ENCODE data around the gene CARS1. TPM values are rescaled to one million over a fixed set of nuclear protein-coding genes. Genes with fewer than 3 reads are reported as not detected.

The CARS1 gene
- total and polyA plus RNA-seq, 2 donors (not counting 1 experiment from before 2014, with no cell fraction given) = 31.3 to 49.5 TPM

GRCh38 chr11:3094223-3094824 lies 37.1 kb upstream of the CARS1 start:
- CTCF ChIA-PET = interaction anchor here (1.0 to 1.6 kb wide), 3 partner anchors 44 to 561 kb away, joined by 3 to 9 read pairs (median 5); no protein-coding TSS in a partner anchor
- WGBS (ENCODE audit: insufficient coverage) = 96% methylated on average over 19 of the region's 21 CpGs
- no peak overlapping the region for H3K4me3 ChIP-seq (ENCODE audit: control extremely low read depth in 1 of 5, extremely low read depth in 1 of 5, insufficient read depth in 1 of 5, low read depth in 2 of 5, low read length in 4 of 5)

More at GRCh38 chr11:3094223-3094824, 37.1 kb upstream of the CARS1 start:
- POLR2A ChIA-PET = no interaction called here
- H3K4me2 ChIP-seq (replicated peaks; ENCODE audit: low read depth, low read length, poor library complexity, severe bottlenecking) = no peak overlapping the region
- H3K9me3 ChIP-seq (ENCODE audit: control extremely low read depth in 1 of 3, control insufficient read depth in 2 of 3, insufficient read depth in 1 of 3, low read length in 2 of 3) = no peaks in the 10 kb centered on the region
- H2AFZ ChIP-seq (ENCODE audit: insufficient read depth, low read depth, low read length, poor library complexity, severe bottlenecking) = no peak overlapping the region
- TF ChIP-seq EZH2 (IDR thresholded peaks at IDR 0.05; ENCODE audit: borderline replicate concordance, insufficient read depth, low read depth, low read length, poor library complexity, severe bottlenecking) (no peak), CTCF (IDR thresholded peaks at IDR 0.05) (no peak)
- Mint-ChIP-seq H3K4me1 (no peaks in the 10 kb centered on the region), H3K9me3 (ENCODE audit: insufficient read depth) (no peaks in the 10 kb centered on the region), H3K27me3 (peaks cover 14% of the 10 kb centered on the region), H3K27ac (no peak overlapping the region), H3K4me3 (no peak overlapping the region)
- peaks cover 0 to 6% of the 10 kb centered on the region in 2 donors for H3K4me1 ChIP-seq (ENCODE audit: control insufficient read depth in 2 of 2, insufficient read depth in 2 of 2, low read length in 2 of 2)
- no peaks in the 10 kb centered on the region for H3K79me2 ChIP-seq (ENCODE audit: control insufficient read depth, insufficient read depth, low read length)
- H3K27ac ChIP-seq (ENCODE audit: low read length in 2 of 2) = no peak overlapping the region
- no peak overlapping the region for H3K9ac ChIP-seq (ENCODE audit: low read length)
- H3K36me3 ChIP-seq (replicated peaks in 1 of 2; ENCODE audit: control extremely low read depth in 1 of 2, control insufficient read depth in 1 of 2, extremely low read depth in 1 of 2, insufficient read depth in 2 of 2, low read length in 1 of 2) = no peaks in the 10 kb centered on the region
- peaks cover 0 to 7% (median 0%) of the 10 kb centered on the region in 4 experiments for H3K27me3 ChIP-seq (replicated peaks in 1 of 4; ENCODE audit: control extremely low read depth in 1 of 4, control insufficient read depth in 3 of 4, insufficient read depth in 4 of 4, low read length in 3 of 4)
- no peaks in the 10 kb centered on the region for H4K20me1 ChIP-seq (ENCODE audit: control insufficient read depth, insufficient read depth, low read length, poor library complexity, severe bottlenecking)
- intact Hi-C loops (cut with micrococcal nuclease) = loop anchor here (5.0 kb wide), 1 partner anchor 102 kb away; the partner anchor contains the start of gene NAP1L4
- ATAC-seq (ENCODE audit: low read depth) = no peak
- DNase-seq = no peak

All from B cell (primary cell).